Mesothelial cell of epicardium (in vitro differentiated cells): ENCODE data around the gene RTCB. TPM values are rescaled to one million over a fixed set of nuclear protein-coding genes. Genes with fewer than 3 reads are reported as not detected.

Source experiments
- DNase-seq, 2 experiments: peaks; one replicate each; pipeline ENCODE4 v3.0.0; 2021; ENCODE audit warnings: low spot score in 2 of 2; ENCODE audit not compliant: unreplicated experiment in 2 of 2
- H3K27ac Mint-ChIP-seq: 2 replicates; pipeline ENCODE4 v1.8.0; 2021; ENCODE audit warnings: mixed read lengths
- H3K27me3 Mint-ChIP-seq: 2 replicates; pipeline ENCODE4 v1.8.0; 2021; ENCODE audit warnings: low read depth, mixed read lengths
- H3K36me3 Mint-ChIP-seq: 2 replicates; pipeline ENCODE4 v1.8.0; 2021; ENCODE audit warnings: mixed read lengths
- H3K4me1 Mint-ChIP-seq: 2 replicates; pipeline ENCODE4 v1.8.0; 2021; ENCODE audit warnings: mixed read lengths
- H3K4me3 Mint-ChIP-seq: 2 replicates; pipeline ENCODE4 v1.8.0; 2021; ENCODE audit warnings: mild to moderate bottlenecking, moderate library complexity, mixed read lengths
- H3K9me3 Mint-ChIP-seq: 2 replicates; pipeline ENCODE4 v1.8.0; 2021; ENCODE audit warnings: mixed read lengths
- CTCF ChIP-seq: fragments of 200-600 bp; sonication (generic); IDR thresholded peaks from one replicate; pipeline ENCODE4 v1.5.0; 2021; ENCODE audit warnings: antibody characterized with exemption; ENCODE audit not compliant: unreplicated experiment
- total RNA-seq: library from RNA; stranded (reverse); gene quantifications from 3 replicates; pipeline ENCODE4 v1.2.1, GENCODE V29; 2021

The RTCB gene
- total RNA-seq, 1 donor from 2014 or later = 73.5 TPM

DNA sequence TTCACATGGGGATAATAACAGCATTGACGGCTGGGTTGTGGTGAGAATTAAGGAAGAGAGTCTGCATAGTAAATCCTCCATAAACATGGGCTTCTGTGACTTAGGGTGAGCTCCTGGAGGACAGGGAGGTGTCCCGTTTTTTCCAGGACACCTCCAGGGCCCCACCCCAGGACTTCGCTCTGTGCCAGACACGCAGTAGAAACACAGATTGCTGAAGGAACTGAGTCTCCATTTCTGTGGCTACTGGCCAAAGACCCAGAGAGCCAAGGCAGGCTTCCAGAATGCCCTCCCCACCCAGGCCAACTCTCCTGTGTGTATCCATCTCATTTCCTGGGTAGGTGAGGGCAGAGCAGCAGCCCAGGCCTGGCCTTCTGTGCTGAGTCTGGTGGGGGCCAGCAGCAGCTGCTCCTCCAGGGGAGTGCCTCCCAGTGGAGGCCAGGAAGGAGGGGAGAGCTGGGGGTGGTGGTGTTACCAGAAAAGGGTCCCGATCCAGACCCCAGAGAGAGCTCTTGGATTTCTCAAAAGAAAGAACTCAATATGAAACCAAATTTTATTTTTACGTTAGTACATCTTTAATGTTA lies 63.9 kb downstream of the RTCB start:
- no peak for DNase-seq
- Mint-ChIP-seq H3K27ac (no peak overlapping the region), H3K27me3 (peaks cover 30% of the 10 kb centered on the region), H3K9me3 (peaks cover 4% of the 10 kb centered on the region), H3K36me3 (no peaks in the 10 kb centered on the region), H3K4me1 (no peaks in the 10 kb centered on the region), H3K4me3 (no peak overlapping the region)
- no peak for TF ChIP-seq CTCF

DNA sequence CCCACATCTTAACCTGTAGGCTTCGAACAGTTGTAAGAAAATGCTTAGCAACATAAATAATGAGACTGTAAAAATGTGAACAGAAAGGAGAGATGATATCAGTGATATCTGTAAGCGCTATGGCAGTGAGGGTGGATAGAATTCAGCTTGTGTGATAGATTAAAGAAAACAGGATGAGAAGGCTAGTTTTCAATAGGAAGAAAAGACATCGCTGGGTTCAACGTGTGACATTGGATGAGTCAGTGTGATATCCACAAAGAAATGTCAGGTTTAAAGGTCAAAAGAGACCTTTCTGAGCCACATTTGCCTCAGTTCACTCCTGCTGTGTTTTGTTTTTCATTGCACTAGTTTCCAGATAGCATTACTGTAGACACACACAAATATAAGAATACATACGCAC lies 68.1 kb downstream of the RTCB start:
- no peak for DNase-seq
- Mint-ChIP-seq H3K27me3 (peaks cover 65% of the 10 kb centered on the region), H3K36me3 (no peaks in the 10 kb centered on the region), H3K4me1 (no peaks in the 10 kb centered on the region), H3K27ac (no peak overlapping the region), H3K4me3 (no peak overlapping the region), H3K9me3 (no peaks in the 10 kb centered on the region)
- no peak for TF ChIP-seq CTCF

GRCh38 chr22:32342977-32343376 lies 69.1 kb downstream of the RTCB start:
- Mint-ChIP-seq H3K9me3 (no peaks in the 10 kb centered on the region), H3K27me3 (peaks cover 72% of the 10 kb centered on the region), H3K4me1 (peaks cover under 1% of the 10 kb centered on the region), H3K27ac (no peak overlapping the region), H3K4me3 (no peak overlapping the region), H3K36me3 (no peaks in the 10 kb centered on the region)
- DNase-seq = no peak
- TF ChIP-seq CTCF = no peak

DNA sequence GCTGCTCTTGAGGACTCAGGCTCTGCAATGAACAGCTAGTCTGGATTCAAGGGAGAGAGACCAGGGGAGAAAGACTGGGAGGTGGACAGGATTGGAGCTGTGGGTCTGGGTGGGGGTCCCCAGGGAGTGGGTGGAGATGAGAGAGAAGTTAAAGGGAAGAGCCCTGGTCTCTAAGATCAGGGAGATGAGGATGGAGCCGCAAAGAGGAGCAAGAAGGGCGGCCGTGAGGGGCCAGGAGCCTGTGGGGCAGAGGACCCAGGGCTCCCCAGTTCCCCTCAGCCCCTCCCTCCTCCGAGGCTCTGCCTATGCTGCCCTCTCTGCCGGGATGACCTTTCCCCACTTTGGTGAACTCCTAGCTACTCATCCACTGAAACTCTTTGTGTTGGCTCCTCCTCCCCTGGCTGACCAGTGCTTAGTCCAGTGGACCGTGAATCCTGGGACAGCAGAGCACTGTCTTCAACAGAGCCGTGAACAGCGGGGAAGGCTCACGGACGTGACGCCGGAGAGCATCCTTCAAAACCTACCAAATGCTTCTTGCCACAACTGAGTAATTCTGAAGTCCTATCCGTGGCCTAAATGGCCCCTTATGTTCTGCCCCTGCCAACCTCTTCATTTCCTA lies 70.8 kb downstream of the RTCB start:
- Mint-ChIP-seq H3K27me3 (peaks cover 79% of the 10 kb centered on the region), H3K36me3 (no peaks in the 10 kb centered on the region), H3K4me1 (peaks cover 2% of the 10 kb centered on the region), H3K9me3 (no peaks in the 10 kb centered on the region), H3K27ac (no peak overlapping the region), H3K4me3 (no peak overlapping the region)
- TF ChIP-seq CTCF = no peak
- no peak for DNase-seq

- no peak overlapping the region for H3K4me3 Mint-ChIP-seq
Measured at GRCh38 chr22:32340411-32340810, 71.6 kb downstream of the RTCB start.

More at GRCh38 chr22:32340411-32340810, 71.6 kb downstream of the RTCB start:
- peaks cover 2% of the 10 kb centered on the region for H3K4me1 Mint-ChIP-seq
- no peak for DNase-seq
- H3K9me3 Mint-ChIP-seq = no peaks in the 10 kb centered on the region
- no peak overlapping the region for H3K27ac Mint-ChIP-seq
- peaks cover 73% of the 10 kb centered on the region for H3K27me3 Mint-ChIP-seq
- H3K36me3 Mint-ChIP-seq = no peaks in the 10 kb centered on the region
- no peak for TF ChIP-seq CTCF
